Lower leg skin (tissue), 3 donors: ENCODE data around the gene LARGE2.

Experiments used
- POLR2A ChIP-seq, 2 donors: fragments of 450-650 bp; IDR thresholded peaks; one replicate each; pipeline ENCODE4 v1.6.1; 2016 to 2017; ENCODE audit warnings: antibody characterized with exemption in 2 of 2, mild to moderate bottlenecking in 1 of 2, moderate library complexity in 1 of 2
- TF ChIP-seq, protein P1 (sequence below), 3 donors: fragments of 450-650 bp; IDR thresholded peaks; one replicate each; pipeline ENCODE4 v1.5.1; 2016; ENCODE audit warnings: antibody characterized with exemption in 3 of 3, mild to moderate bottlenecking in 3 of 3, moderate library complexity in 2 of 3

GRCh38 chr11:45927332-45927683 lies 4.9 kb downstream of the LARGE2 start:
- TF ChIP-seq, protein P1, sequence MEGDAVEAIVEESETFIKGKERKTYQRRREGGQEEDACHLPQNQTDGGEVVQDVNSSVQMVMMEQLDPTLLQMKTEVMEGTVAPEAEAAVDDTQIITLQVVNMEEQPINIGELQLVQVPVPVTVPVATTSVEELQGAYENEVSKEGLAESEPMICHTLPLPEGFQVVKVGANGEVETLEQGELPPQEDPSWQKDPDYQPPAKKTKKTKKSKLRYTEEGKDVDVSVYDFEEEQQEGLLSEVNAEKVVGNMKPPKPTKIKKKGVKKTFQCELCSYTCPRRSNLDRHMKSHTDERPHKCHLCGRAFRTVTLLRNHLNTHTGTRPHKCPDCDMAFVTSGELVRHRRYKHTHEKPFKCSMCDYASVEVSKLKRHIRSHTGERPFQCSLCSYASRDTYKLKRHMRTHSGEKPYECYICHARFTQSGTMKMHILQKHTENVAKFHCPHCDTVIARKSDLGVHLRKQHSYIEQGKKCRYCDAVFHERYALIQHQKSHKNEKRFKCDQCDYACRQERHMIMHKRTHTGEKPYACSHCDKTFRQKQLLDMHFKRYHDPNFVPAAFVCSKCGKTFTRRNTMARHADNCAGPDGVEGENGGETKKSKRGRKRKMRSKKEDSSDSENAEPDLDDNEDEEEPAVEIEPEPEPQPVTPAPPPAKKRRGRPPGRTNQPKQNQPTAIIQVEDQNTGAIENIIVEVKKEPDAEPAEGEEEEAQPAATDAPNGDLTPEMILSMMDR (IDR thresholded peaks at IDR 0.05): no peak
- TF ChIP-seq POLR2A (IDR thresholded peaks at IDR 0.05): no peak
